ENCODE results near the gene KCNQ1.

GRCh38 chr11:2759228-2760195 is 314.7 kb downstream of the KCNQ1 start:
- TF ChIP-seq, protein P1, sequence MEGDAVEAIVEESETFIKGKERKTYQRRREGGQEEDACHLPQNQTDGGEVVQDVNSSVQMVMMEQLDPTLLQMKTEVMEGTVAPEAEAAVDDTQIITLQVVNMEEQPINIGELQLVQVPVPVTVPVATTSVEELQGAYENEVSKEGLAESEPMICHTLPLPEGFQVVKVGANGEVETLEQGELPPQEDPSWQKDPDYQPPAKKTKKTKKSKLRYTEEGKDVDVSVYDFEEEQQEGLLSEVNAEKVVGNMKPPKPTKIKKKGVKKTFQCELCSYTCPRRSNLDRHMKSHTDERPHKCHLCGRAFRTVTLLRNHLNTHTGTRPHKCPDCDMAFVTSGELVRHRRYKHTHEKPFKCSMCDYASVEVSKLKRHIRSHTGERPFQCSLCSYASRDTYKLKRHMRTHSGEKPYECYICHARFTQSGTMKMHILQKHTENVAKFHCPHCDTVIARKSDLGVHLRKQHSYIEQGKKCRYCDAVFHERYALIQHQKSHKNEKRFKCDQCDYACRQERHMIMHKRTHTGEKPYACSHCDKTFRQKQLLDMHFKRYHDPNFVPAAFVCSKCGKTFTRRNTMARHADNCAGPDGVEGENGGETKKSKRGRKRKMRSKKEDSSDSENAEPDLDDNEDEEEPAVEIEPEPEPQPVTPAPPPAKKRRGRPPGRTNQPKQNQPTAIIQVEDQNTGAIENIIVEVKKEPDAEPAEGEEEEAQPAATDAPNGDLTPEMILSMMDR (IDR thresholded peaks at IDR 0.05) = no peak
- TF ChIP-seq POLR2AphosphoS5 (IDR thresholded peaks at IDR 0.05) (no peak), POLR2A (IDR thresholded peaks at IDR 0.05) (no peak), EP300 (IDR thresholded peaks at IDR 0.05) (no peak)

Data from sigmoid colon (tissue), 4 donors.